ENCODE data around the gene PSME4. TPM values are rescaled to one million over a fixed set of nuclear protein-coding genes. Genes with fewer than 3 reads are reported as not detected.
A peak's percentile ranks its signal among the peaks of the same experiment; 100 is the strongest.
"Not testable (repeated sequence)": the region's sequence is repeated elsewhere in the genome, so short reads cannot be mapped to it uniquely, and the experiment has no call there.

The PSME4 gene
- total RNA-seq, 4 donors from 2014 or later, result 39.1 to 66.1 (median 48.5) TPM

DNA sequence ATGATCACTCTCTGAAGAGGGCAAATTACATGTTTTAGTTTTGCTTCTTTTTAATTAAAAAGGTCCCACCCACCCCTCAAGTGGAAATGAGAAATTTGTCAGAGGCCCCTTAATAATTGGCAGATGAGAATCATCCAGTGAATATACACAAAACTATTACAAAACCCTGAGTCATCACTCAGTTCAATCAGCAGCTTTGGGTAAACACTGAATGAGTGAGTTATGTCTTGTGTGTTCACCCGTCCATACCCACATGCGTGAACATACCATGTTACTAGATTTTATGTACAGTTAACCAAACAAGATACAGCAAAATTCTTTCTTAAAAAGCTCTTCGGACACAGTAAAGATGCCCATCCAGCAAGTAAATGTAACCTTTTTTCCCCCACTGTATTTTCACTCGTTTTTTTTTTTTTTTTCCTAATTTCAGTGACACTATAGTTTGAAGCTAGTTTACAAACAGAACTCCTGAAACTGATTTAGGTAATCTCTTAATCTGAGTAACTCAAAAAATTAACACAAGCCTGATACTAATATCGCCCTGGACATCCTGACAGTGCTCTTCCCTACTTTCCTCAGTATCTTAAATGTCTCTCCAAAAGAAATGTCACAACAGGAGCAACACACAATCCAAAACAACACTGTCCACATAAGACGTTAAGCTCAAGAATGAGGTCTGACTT lies 1.4 kb downstream of the PSME4 start:
- 2% methylated on average over 6 of the region's 6 CpGs for WGBS
- Histone ChIP-seq H3K4me1 (peaks cover 42% of the 10 kb centered on the region), H3K27me3 (no peaks in the 10 kb centered on the region), H3K27ac (peak overlapping the region; percentile 99), H3K36me3 (peaks cover 5% of the 10 kb centered on the region), H3K9me3 (no peaks in the 10 kb centered on the region), H3K4me3 (peak overlapping the region; percentile 99)
- DNase-seq (ENCODE audit: low spot score in 2 of 2), result no peak
- TF ChIP-seq, protein P1, sequence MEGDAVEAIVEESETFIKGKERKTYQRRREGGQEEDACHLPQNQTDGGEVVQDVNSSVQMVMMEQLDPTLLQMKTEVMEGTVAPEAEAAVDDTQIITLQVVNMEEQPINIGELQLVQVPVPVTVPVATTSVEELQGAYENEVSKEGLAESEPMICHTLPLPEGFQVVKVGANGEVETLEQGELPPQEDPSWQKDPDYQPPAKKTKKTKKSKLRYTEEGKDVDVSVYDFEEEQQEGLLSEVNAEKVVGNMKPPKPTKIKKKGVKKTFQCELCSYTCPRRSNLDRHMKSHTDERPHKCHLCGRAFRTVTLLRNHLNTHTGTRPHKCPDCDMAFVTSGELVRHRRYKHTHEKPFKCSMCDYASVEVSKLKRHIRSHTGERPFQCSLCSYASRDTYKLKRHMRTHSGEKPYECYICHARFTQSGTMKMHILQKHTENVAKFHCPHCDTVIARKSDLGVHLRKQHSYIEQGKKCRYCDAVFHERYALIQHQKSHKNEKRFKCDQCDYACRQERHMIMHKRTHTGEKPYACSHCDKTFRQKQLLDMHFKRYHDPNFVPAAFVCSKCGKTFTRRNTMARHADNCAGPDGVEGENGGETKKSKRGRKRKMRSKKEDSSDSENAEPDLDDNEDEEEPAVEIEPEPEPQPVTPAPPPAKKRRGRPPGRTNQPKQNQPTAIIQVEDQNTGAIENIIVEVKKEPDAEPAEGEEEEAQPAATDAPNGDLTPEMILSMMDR (IDR thresholded peaks at IDR 0.05), result no peak
- TF ChIP-seq EP300 (IDR thresholded peaks at IDR 0.05) (no peak), POLR2AphosphoS5 (IDR thresholded peaks at IDR 0.05) (no peak), POLR2A (IDR thresholded peaks at IDR 0.05) (no peak)

DNA sequence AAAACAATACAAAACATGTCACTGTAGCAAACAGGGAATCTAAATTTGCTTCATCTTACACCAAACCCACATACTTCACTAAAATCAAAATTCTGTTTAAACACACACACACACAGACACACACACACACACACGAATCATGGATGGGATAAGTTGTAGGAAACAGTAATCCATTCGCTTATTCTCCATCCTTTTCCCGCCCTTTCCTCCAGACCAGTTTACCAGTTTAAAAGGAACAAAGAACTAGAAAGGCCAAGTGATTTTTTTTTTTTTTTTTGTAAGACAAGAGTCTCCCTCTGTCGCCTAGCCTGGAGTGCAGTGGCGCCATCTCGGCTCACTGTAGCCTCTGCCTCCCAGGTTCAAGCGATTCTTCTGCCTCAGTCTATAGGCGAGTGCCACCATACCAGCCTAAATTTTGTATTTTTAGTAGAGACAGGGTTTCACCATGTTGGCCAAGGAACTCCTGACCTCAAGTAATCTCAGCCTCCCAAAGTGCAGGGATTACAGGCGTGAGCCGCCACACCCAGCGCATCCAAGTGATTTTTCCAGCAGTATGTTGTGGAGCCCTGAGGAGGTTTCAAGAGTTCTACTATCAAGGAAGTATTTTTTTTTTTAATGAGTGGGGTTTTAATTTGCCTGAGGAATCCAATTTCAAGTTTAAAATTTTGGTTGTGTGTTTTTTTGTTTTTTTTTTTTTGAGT lies 5.7 kb downstream of the PSME4 start:
- no peak overlapping the region for H3K4me3 ChIP-seq
- 96% methylated on average over 11 of the region's 11 CpGs for WGBS
- no peak overlapping the region for H3K27ac ChIP-seq
- no peak for TF ChIP-seq EP300 (IDR thresholded peaks at IDR 0.05)
- TF ChIP-seq POLR2A (IDR thresholded peaks at IDR 0.05), result no peak
- TF ChIP-seq, protein P1 (IDR thresholded peaks at IDR 0.05), result no peak
- TF ChIP-seq POLR2AphosphoS5 (IDR thresholded peaks at IDR 0.05), result no peak
- no peaks in the 10 kb centered on the region for H3K9me3 ChIP-seq
- no peaks in the 10 kb centered on the region for H3K36me3 ChIP-seq
- no peaks in the 10 kb centered on the region for H3K27me3 ChIP-seq
- DNase-seq (ENCODE audit: low spot score in 2 of 2), result no peak
- peaks cover 67% of the 10 kb centered on the region for H3K4me1 ChIP-seq

DNA sequence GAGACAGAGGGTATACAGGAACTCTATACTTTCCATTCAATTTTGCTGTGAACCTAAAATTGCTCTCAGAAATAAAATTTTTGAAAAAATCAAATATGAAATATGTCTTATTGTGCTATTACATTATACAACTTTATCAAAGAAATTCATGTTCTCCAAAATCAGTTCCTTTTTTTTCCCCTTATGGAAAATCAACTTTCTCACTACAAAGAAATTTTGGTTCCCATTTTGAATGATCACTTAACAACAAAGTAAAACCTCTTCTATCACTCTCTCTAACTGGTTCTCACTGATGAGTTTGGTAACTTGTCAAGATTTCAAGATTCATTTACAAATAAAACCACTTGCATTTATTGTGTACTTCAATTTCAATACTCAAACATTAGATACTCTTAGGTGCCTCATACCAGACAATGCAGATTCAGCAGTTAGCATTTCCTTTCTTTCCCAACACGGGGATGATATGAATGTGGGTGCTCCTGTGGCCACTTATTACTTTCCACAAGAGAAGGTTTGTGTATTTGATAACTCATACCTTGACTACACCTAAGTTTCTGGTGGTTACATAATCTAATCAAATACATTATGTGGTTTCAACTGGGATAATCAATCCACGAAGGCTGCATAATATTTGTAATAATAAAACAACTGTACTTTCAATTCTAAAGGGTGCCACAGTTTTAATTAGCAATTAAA lies 6.4 kb downstream of the PSME4 start:
- Histone ChIP-seq H3K27me3 (no peaks in the 10 kb centered on the region), H3K4me3 (no peak overlapping the region), H3K9me3 (no peaks in the 10 kb centered on the region), H3K36me3 (no peaks in the 10 kb centered on the region), H3K27ac (no peak overlapping the region), H3K4me1 (peaks cover 67% of the 10 kb centered on the region)
- 31% methylated on average over 2 of the region's 2 CpGs for WGBS
- TF ChIP-seq EP300 (IDR thresholded peaks at IDR 0.05), result no peak
- TF ChIP-seq POLR2A (IDR thresholded peaks at IDR 0.05), result no peak
- TF ChIP-seq, protein P1 (IDR thresholded peaks at IDR 0.05), result no peak
- no peak for TF ChIP-seq POLR2AphosphoS5 (IDR thresholded peaks at IDR 0.05)
- no peak for DNase-seq (ENCODE audit: low spot score in 2 of 2)

DNA sequence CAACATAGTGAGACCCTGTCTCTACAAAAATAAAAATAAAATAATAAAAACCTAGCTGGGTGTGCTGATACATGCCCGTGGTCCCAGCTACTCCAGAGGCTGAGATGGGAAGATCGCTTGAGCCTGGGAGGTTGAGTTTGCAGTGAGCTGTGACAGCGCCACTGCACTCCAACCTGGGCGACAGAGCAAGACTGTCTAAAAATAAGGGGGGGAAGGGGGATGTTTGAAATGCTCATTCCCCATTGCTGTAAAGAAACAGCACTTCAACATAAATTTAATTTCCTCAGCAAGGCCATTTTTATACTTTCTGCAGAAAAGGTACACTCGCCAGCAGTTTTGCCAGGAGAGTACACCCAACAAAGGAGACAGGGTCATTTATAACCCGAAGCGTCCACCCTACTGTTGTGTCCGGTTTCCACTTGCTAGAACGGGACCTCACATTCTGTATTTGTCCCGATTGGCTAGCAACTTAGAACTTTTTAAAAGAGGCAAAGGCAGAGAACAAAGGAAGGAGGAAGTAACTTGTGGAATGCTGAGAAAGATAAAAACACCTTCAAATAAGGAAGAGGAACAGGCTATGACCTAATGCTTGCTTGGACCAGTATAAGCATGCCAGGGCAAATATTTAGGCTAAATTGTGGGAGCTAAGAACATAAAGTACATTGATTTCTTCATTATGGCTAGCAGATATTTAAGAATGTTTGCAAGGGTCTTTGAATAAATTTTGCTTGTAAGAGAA lies 9.1 kb downstream of the PSME4 start:
- H3K27ac ChIP-seq; DNase-seq (ENCODE audit: low spot score in 2 of 2); H3K27me3 ChIP-seq; H3K9me3 ChIP-seq; H3K36me3 ChIP-seq: not testable (repeated sequence)
- peak overlapping the region; percentile 12 for H3K4me3 ChIP-seq
- H3K4me1 ChIP-seq, result peaks cover 44% of the 10 kb centered on the region
- 65% methylated on average over 10 of the region's 10 CpGs for WGBS

DNA sequence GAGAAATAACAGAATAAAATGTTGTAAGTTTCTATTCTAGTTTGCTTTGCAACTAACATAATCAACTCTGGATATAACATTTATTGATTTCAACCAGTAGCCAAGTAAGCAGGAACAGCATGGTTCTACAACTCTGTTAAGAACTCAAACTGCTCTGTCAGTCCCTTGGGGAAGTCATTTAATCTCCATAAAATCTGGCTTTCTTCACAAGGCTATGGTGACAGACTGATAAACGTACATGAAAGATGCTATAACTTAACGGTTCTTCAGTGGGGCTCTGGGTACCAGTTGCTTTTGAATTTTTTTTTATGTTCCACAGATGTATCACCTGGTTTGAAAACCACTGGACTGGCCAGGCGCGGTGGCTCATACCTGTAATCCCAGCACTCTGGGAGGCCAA lies 10.3 kb downstream of the PSME4 start:
- H3K4me3 ChIP-seq, result no peak overlapping the region
- no peaks in the 10 kb centered on the region for H3K36me3 ChIP-seq
- DNase-seq (ENCODE audit: low spot score in 2 of 2), result no peak
- no peaks in the 10 kb centered on the region for H3K27me3 ChIP-seq
- no peaks in the 10 kb centered on the region for H3K9me3 ChIP-seq
- H3K27ac ChIP-seq, result no peak overlapping the region
- 70% methylated on average over 4 of the region's 4 CpGs for WGBS
- H3K4me1 ChIP-seq, result peaks cover 44% of the 10 kb centered on the region
- TF ChIP-seq EP300 (IDR thresholded peaks at IDR 0.05), result no peak
- no peak for TF ChIP-seq POLR2A (IDR thresholded peaks at IDR 0.05)
- TF ChIP-seq, protein P1 (IDR thresholded peaks at IDR 0.05), result no peak
- TF ChIP-seq POLR2AphosphoS5 (IDR thresholded peaks at IDR 0.05), result no peak

All from suprapubic skin (tissue), 4 donors.